ENCODE measurements around the gene ZNF592.
"Not testable (repeated sequence)": the region's sequence is repeated elsewhere in the genome, so short reads cannot be mapped to it uniquely, and the experiment has no call there.

ZNF592 gene

DNA sequence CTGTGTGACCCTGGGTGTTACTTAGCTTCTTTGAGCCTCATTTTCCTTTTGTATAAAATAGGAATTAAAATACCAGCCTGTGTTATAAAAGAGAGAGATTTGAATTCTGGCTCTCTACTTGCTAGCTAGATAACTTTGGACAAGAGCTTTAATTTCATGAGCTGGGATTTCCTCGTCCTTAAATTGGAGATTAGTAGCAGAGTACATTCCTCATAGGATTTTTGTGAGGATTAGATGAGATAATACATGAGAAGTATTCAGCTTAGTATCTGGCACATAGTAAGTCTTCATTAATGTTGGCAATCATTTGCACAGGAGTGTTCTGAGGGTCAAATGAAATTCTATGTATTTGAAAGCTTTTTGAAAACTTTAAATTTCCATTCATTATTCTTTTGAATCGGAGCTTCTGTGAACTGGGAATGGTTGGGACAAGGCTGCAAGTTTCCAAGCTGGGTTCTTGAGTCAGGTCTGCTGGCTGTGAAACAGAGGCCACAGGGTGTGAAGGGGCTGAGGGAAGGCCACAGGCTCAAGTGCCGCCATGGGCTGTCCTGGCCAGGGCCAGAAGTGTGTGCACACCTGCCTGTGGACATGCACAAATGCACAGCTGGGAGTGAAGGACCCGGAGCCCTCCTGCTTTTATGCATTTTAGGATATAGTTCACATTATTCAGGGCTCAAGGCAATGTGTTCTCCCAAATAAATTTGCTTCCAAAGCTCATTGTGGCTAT, 86.0 kb downstream of the ZNF592 start:
- H3K4me3 ChIP-seq (ENCODE audit: low read length) = no peak overlapping the region
- no peaks in the 10 kb centered on the region for H3K9me3 ChIP-seq (ENCODE audit: insufficient read depth, low read depth, low read length)
- no peaks in the 10 kb centered on the region for H3K4me1 ChIP-seq (ENCODE audit: insufficient read depth, low read length)
- no peak overlapping the region for H3K27ac ChIP-seq (ENCODE audit: low read length)
- H3K36me3 ChIP-seq (ENCODE audit: insufficient read depth, low read depth, low read length) = peaks cover 27% of the 10 kb centered on the region; the same call in 1 of the 2 replicates
- H3K27me3 ChIP-seq (ENCODE audit: insufficient read depth, low read length) = no peaks in the 10 kb centered on the region
- H3K9ac ChIP-seq (ENCODE audit: low read depth, low read length) = no peak overlapping the region

DNA sequence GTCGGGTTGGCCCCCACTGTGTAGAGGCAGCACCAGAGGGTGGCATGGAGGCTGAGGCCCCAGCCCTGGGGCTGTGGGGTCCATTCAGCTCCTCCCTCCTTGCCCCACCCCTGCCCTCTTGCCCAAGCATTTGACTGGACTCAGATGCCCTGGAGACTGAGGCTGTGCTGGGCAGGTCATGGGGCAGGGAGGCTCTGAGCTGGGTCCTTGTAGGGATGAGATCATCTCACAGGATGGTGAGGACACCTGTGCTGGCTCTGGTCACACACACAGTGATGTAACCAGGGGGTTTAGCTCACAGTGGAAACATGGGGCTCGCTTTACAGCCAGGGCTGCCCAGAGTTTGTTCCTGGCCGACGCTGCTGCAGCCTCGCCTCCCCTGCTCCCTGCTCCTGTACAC, 86.6 kb downstream of the ZNF592 start:
- Histone ChIP-seq H3K9ac (ENCODE audit: low read depth, low read length) (no peak overlapping the region), H3K4me1 (ENCODE audit: insufficient read depth, low read length) (no peaks in the 10 kb centered on the region)

DNA sequence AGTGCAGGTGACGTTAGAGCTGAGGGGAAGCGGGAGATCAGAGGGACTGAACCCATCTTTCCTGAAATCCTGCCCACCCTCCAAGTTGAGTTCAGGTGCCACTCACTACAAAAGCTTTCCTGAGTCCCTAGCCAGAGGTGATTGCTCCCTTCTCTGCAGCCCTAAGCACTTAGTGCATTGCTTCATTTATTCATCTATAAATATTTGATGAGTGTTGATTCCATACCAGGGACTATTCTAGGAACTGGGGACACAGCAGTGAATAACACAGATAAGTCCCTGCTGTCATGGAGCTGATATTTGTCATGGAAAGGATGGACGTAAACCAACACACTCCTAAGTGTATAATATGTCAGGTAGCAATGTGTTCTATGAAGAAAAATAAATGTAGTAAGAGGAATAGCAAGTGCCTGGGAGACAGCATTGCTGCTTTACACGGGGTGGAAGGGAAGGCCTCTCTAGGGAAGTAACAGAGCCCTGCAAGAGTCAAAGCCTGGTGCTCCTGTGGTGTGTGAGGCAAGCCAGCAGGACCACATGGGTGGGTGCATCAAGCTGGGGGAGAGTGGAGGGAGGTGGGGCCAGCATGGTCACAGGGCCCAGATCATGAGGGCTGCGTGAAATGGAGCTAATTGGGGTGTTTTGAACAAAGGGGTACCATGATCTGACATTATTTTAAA, 87.4 kb downstream of the ZNF592 start:
- Histone ChIP-seq H3K36me3 (ENCODE audit: insufficient read depth, low read depth, low read length) (peaks cover 23% of the 10 kb centered on the region; the same call in 1 of the 2 replicates), H3K4me3 (ENCODE audit: low read length) (no peak overlapping the region), H3K9me3 (ENCODE audit: insufficient read depth, low read depth, low read length) (no peaks in the 10 kb centered on the region), H3K27ac (ENCODE audit: low read length) (no peak overlapping the region), H3K4me1 (ENCODE audit: insufficient read depth, low read length) (no peaks in the 10 kb centered on the region), H3K9ac (ENCODE audit: low read depth, low read length) (no peak overlapping the region), H3K27me3 (ENCODE audit: insufficient read depth, low read length) (no peaks in the 10 kb centered on the region)

More for the DNA sequence above, 86.6 kb downstream of the ZNF592 start:
- H3K27ac ChIP-seq (ENCODE audit: low read length) = no peak overlapping the region
- H3K9me3 ChIP-seq (ENCODE audit: insufficient read depth, low read depth, low read length) = no peaks in the 10 kb centered on the region
- peaks cover 27% of the 10 kb centered on the region; the same call in 1 of the 2 replicates for H3K36me3 ChIP-seq (ENCODE audit: insufficient read depth, low read depth, low read length)
- no peak overlapping the region for H3K4me3 ChIP-seq (ENCODE audit: low read length)
- no peaks in the 10 kb centered on the region for H3K27me3 ChIP-seq (ENCODE audit: insufficient read depth, low read length)

- no peak overlapping the region for H3K4me3 ChIP-seq (ENCODE audit: low read length)
- H3K27me3 ChIP-seq (ENCODE audit: insufficient read depth, low read length) = no peaks in the 10 kb centered on the region
- H3K27ac ChIP-seq (ENCODE audit: low read length) = no peak overlapping the region
- H3K9me3 ChIP-seq (ENCODE audit: insufficient read depth, low read depth, low read length) = no peaks in the 10 kb centered on the region
- no peaks in the 10 kb centered on the region for H3K4me1 ChIP-seq (ENCODE audit: insufficient read depth, low read length)
- no peak overlapping the region for H3K9ac ChIP-seq (ENCODE audit: low read depth, low read length)
- H3K36me3 ChIP-seq (ENCODE audit: insufficient read depth, low read depth, low read length) = peaks cover 23% of the 10 kb centered on the region; the same call in 1 of the 2 replicates
Observed at GRCh38 chr15:84836844-84837243, 88.5 kb downstream of the ZNF592 start.

DNA sequence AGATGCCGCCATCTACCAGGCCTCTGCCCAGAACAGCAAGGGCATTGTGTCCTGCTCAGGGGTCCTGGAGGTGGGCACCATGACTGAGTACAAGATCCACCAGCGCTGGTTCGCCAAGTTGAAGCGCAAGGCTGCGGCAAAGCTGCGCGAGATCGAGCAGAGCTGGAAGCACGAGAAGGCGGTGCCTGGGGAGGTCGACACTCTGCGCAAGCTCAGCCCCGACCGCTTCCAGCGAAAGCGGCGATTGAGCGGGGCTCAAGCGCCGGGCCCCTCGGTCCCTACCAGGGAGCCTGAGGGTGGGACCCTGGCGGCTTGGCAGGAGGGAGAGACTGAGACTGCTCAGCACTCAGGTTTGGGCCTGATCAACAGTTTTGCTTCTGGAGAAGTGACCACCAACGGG, 91.3 kb downstream of the ZNF592 start:
- Histone ChIP-seq H3K9ac (ENCODE audit: low read depth, low read length) (no peak overlapping the region), H3K9me3 (ENCODE audit: insufficient read depth, low read depth, low read length) (no peaks in the 10 kb centered on the region), H3K27me3 (ENCODE audit: insufficient read depth, low read length) (no peaks in the 10 kb centered on the region), H3K27ac (ENCODE audit: low read length) (no peak overlapping the region), H3K4me3 (ENCODE audit: low read length) (no peak overlapping the region), H3K4me1 (ENCODE audit: insufficient read depth, low read length) (no peaks in the 10 kb centered on the region), H3K36me3 (ENCODE audit: insufficient read depth, low read depth, low read length) (peaks cover 12% of the 10 kb centered on the region; the same call in 1 of the 2 replicates)

- no peaks in the 10 kb centered on the region for H3K27me3 ChIP-seq (ENCODE audit: insufficient read depth, low read length)
- H3K4me3 ChIP-seq (ENCODE audit: low read length) = no peak overlapping the region
- H3K27ac ChIP-seq (ENCODE audit: low read length) = no peak overlapping the region
- H3K9ac ChIP-seq (ENCODE audit: low read depth, low read length) = no peak overlapping the region
- no peaks in the 10 kb centered on the region for H3K4me1 ChIP-seq (ENCODE audit: insufficient read depth, low read length)
- H3K9me3 ChIP-seq (ENCODE audit: insufficient read depth, low read depth, low read length) = no peaks in the 10 kb centered on the region
- peaks cover 12% of the 10 kb centered on the region; the same call in 1 of the 2 replicates for H3K36me3 ChIP-seq (ENCODE audit: insufficient read depth, low read depth, low read length)
Observed at GRCh38 chr15:84840255-84840654, 91.9 kb downstream of the ZNF592 start.

GRCh38 chr15:84840741-84841429, 92.5 kb downstream of the ZNF592 start:
- H3K27me3 ChIP-seq (ENCODE audit: insufficient read depth, low read length) = no peaks in the 10 kb centered on the region
- no peak overlapping the region for H3K9ac ChIP-seq (ENCODE audit: low read depth, low read length)
- no peak overlapping the region for H3K27ac ChIP-seq (ENCODE audit: low read length)
- no peaks in the 10 kb centered on the region for H3K4me1 ChIP-seq (ENCODE audit: insufficient read depth, low read length)
- no peak overlapping the region for H3K4me3 ChIP-seq (ENCODE audit: low read length)
- peaks cover 12% of the 10 kb centered on the region; the same call in 1 of the 2 replicates for H3K36me3 ChIP-seq (ENCODE audit: insufficient read depth, low read depth, low read length)
- no peaks in the 10 kb centered on the region for H3K9me3 ChIP-seq (ENCODE audit: insufficient read depth, low read depth, low read length)

DNA sequence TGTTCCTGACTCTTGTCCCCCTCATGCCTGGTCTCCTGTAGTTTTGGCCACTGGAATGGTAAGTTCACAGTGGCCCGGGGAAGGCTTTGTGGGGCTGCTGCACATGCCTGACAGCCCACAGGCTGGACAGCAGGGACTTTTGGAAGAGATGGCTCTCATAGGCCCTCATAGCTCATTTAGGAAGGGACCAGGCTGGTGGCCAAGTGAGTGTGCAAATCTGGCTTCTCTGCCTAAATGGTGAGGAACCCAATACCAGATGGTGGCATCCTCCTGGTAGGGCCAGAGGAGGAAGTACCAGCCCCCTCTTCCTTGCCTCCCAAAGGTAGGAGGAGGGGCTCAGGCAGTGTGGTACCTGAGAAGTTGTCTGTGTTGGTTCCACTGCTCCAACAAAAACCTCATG, 94.4 kb downstream of the ZNF592 start:
- Histone ChIP-seq H3K27ac (ENCODE audit: low read length) (no peak overlapping the region), H3K36me3 (ENCODE audit: insufficient read depth, low read depth, low read length) (peaks cover 8% of the 10 kb centered on the region; the same call in 1 of the 2 replicates), H3K4me1 (ENCODE audit: insufficient read depth, low read length) (no peaks in the 10 kb centered on the region), H3K4me3 (ENCODE audit: low read length) (no peak overlapping the region), H3K27me3 (ENCODE audit: insufficient read depth, low read length) (no peaks in the 10 kb centered on the region), H3K9ac (ENCODE audit: low read depth, low read length) (no peak overlapping the region), H3K9me3 (ENCODE audit: insufficient read depth, low read depth, low read length) (0 out of 2 replicates have a peak, but pooled peaks cover 5% of the 10 kb centered on the region)

DNA sequence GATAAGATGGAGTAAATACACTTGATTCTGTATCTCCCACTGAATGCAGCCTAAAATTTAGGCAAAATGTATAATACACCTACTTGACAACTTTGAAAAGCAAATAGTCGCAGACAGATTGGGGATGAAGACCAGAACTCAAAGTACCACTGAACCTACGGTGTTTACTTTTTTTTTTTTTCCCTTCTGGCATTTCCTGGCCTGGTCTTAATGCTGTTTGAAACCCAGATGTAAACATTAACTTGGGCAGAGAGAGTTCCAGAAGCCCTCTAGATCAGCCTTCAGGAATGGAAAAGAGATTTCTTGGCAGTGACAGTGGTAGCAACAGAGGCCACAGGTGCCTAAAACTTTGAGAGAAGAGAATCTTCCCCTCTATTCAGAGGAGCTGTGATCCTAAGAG, 96.6 kb downstream of the ZNF592 start:
- Histone ChIP-seq H3K4me1 (ENCODE audit: insufficient read depth, low read length) (no peaks in the 10 kb centered on the region), H3K27ac (ENCODE audit: low read length) (no peak overlapping the region), H3K36me3 (ENCODE audit: insufficient read depth, low read depth, low read length) (no peaks in the 10 kb centered on the region), H3K4me3 (ENCODE audit: low read length) (no peak overlapping the region), H3K9me3 (ENCODE audit: insufficient read depth, low read depth, low read length) (0 out of 2 replicates have a peak, but pooled peaks cover 5% of the 10 kb centered on the region), H3K9ac (ENCODE audit: low read depth, low read length) (no peak overlapping the region), H3K27me3 (ENCODE audit: insufficient read depth, low read length) (no peaks in the 10 kb centered on the region)

DNA sequence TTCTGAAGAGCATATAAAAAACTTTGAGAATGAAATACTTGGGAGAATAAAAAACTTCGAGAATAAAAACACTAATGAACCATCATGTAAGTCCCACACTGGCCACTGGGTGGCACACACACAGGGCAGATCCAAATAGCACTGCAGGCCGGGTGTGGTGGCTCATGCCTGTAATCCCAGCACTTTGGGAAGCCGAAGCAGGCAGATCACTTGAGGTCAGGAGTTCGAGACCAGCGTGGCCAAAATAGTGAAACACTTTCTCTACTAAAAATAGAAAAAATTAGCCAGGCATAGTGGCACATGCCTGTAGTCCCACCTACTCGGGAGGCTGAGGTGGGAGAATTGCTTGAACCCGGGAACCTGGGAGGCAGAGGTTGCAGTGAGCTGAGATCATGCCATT, 97.2 kb downstream of the ZNF592 start:
- H3K9me3 ChIP-seq (ENCODE audit: insufficient read depth, low read depth, low read length); H3K36me3 ChIP-seq (ENCODE audit: insufficient read depth, low read depth, low read length); H3K4me1 ChIP-seq (ENCODE audit: insufficient read depth, low read length); H3K4me3 ChIP-seq (ENCODE audit: low read length); H3K27ac ChIP-seq (ENCODE audit: low read length); H3K9ac ChIP-seq (ENCODE audit: low read depth, low read length); H3K27me3 ChIP-seq (ENCODE audit: insufficient read depth, low read length): not testable (repeated sequence)

- Histone ChIP-seq H3K27me3 (ENCODE audit: insufficient read depth, low read length) (no peaks in the 10 kb centered on the region), H3K4me3 (ENCODE audit: low read length) (no peak overlapping the region), H3K36me3 (ENCODE audit: insufficient read depth, low read depth, low read length) (no peaks in the 10 kb centered on the region), H3K9me3 (ENCODE audit: insufficient read depth, low read depth, low read length) (0 out of 2 replicates have a peak, but pooled peaks cover 5% of the 10 kb centered on the region), H3K9ac (ENCODE audit: low read depth, low read length) (no peak overlapping the region), H3K27ac (ENCODE audit: low read length) (no peak overlapping the region), H3K4me1 (ENCODE audit: insufficient read depth, low read length) (no peaks in the 10 kb centered on the region)
Observed at GRCh38 chr15:84846269-84846668, 97.9 kb downstream of the ZNF592 start.
